Mucosa of rectum (tissue), 2 donors: ENCODE results near the gene PITX2.

Experiments
- H3K27ac ChIP-seq, 2 donors: one replicate each; pipeline ENCODE4 v1.7.0; 2013; ENCODE audit warnings: inconsistent platforms in 2 of 2, low read depth in 2 of 2, low read length in 2 of 2
- H3K27me3 ChIP-seq, 2 donors: one replicate each; pipeline ENCODE4 v1.7.0; 2013; ENCODE audit warnings: low read length in 2 of 2; ENCODE audit not compliant: control insufficient read depth in 2 of 2, insufficient read depth in 2 of 2
- H3K36me3 ChIP-seq, 2 donors: one replicate each; pipeline ENCODE4 v1.7.0; 2013; ENCODE audit warnings: low read length in 2 of 2; ENCODE audit not compliant: control insufficient read depth in 2 of 2, insufficient read depth in 2 of 2
- H3K4me1 ChIP-seq, 2 donors: one replicate each; pipeline ENCODE4 v1.7.0; 2013; ENCODE audit warnings: low read length in 2 of 2, mild to moderate bottlenecking in 1 of 2; ENCODE audit not compliant: control insufficient read depth in 2 of 2, insufficient read depth in 2 of 2
- H3K4me3 ChIP-seq, 2 donors: one replicate each; pipeline ENCODE4 v1.7.0; 2013; ENCODE audit warnings: low read length in 2 of 2
- H3K9ac ChIP-seq, 2 donors: one replicate each; pipeline ENCODE4 v1.7.0; 2013; ENCODE audit warnings: low read length in 2 of 2, low read depth in 1 of 2, mild to moderate bottlenecking in 1 of 2
- H3K9me3 ChIP-seq, 2 donors: one replicate each; pipeline ENCODE4 v1.7.0; 2013; ENCODE audit warnings: low read length in 2 of 2; ENCODE audit not compliant: control insufficient read depth in 2 of 2
- donor health status: healthy.
- donor health status: Normal muscosa, but diverticular disease.

Gene PITX2

GRCh38 chr4:110630688-110631402 is 8.0 kb upstream of the PITX2 start:
- Histone ChIP-seq H3K36me3 (no peaks in the 10 kb centered on the region), H3K9me3 (peaks cover 0 to 2% of the 10 kb centered on the region in 2 donors), H3K9ac (no peak overlapping the region), H3K27ac (no peak overlapping the region), H3K4me1 (peaks cover 8 to 18% of the 10 kb centered on the region in 2 donors), H3K4me3 (peak overlapping the region in 1 of 2 donors; percentile 13), H3K27me3 (peaks cover 93 to 96% of the 10 kb centered on the region in 2 donors)

GRCh38 chr4:110629780-110630687 is 7.2 kb upstream of the PITX2 start:
- Histone ChIP-seq H3K27me3 (peaks cover 92 to 96% of the 10 kb centered on the region in 2 donors), H3K36me3 (no peaks in the 10 kb centered on the region), H3K4me3 (peak overlapping the region in 1 of 2 donors; percentile 13), H3K4me1 (peaks cover 8 to 18% of the 10 kb centered on the region in 2 donors), H3K9ac (no peak overlapping the region), H3K9me3 (peaks cover 0 to 2% of the 10 kb centered on the region in 2 donors), H3K27ac (no peak overlapping the region)

- H3K4me1 ChIP-seq, result peaks cover 8 to 18% of the 10 kb centered on the region in 2 donors
- H3K9ac ChIP-seq, result no peak overlapping the region
- H3K4me3 ChIP-seq, result no peak overlapping the region
- no peak overlapping the region for H3K27ac ChIP-seq
- H3K27me3 ChIP-seq, result peaks cover 91 to 96% of the 10 kb centered on the region in 2 donors
- no peaks in the 10 kb centered on the region for H3K36me3 ChIP-seq
- H3K9me3 ChIP-seq, result peaks cover 0 to 2% of the 10 kb centered on the region in 2 donors
Measured at GRCh38 chr4:110629214-110629754, 6.4 kb upstream of the PITX2 start.

GRCh38 chr4:110628663-110629213 is 5.9 kb upstream of the PITX2 start:
- Histone ChIP-seq H3K9me3 (peaks cover 0 to 2% of the 10 kb centered on the region in 2 donors), H3K9ac (no peak overlapping the region), H3K27ac (no peak overlapping the region), H3K27me3 (peaks cover 91 to 96% of the 10 kb centered on the region in 2 donors), H3K36me3 (no peaks in the 10 kb centered on the region), H3K4me3 (no peak overlapping the region), H3K4me1 (peaks cover 8 to 18% of the 10 kb centered on the region in 2 donors)

GRCh38 chr4:110627977-110628662 is 5.2 kb upstream of the PITX2 start:
- Histone ChIP-seq H3K9me3 (peaks cover 0 to 2% of the 10 kb centered on the region in 2 donors), H3K4me1 (peaks cover 8 to 22% of the 10 kb centered on the region in 2 donors), H3K4me3 (no peak overlapping the region), H3K9ac (no peak overlapping the region), H3K27me3 (peaks cover 91 to 96% of the 10 kb centered on the region in 2 donors), H3K27ac (no peak overlapping the region), H3K36me3 (no peaks in the 10 kb centered on the region)

- Histone ChIP-seq H3K36me3 (no peaks in the 10 kb centered on the region), H3K27me3 (peaks cover 93 to 94% of the 10 kb centered on the region in 2 donors), H3K9ac (no peak overlapping the region), H3K4me3 (no peak overlapping the region), H3K27ac (no peak overlapping the region), H3K9me3 (peaks cover 0 to 2% of the 10 kb centered on the region in 2 donors), H3K4me1 (peaks cover 9 to 22% of the 10 kb centered on the region in 2 donors)
Measured at GRCh38 chr4:110626532-110627153, 3.8 kb upstream of the PITX2 start.

- no peak overlapping the region for H3K9ac ChIP-seq
- no peak overlapping the region for H3K4me3 ChIP-seq
- peaks cover 93 to 95% of the 10 kb centered on the region in 2 donors for H3K27me3 ChIP-seq
- no peak overlapping the region for H3K27ac ChIP-seq
- peaks cover 18 to 25% of the 10 kb centered on the region in 2 donors for H3K4me1 ChIP-seq
- peaks cover 0 to 2% of the 10 kb centered on the region in 2 donors for H3K9me3 ChIP-seq
- H3K36me3 ChIP-seq, result no peaks in the 10 kb centered on the region
Measured at GRCh38 chr4:110625576-110626257, 2.8 kb upstream of the PITX2 start.

- Histone ChIP-seq H3K27ac (no peak overlapping the region), H3K9me3 (peaks cover 0 to 2% of the 10 kb centered on the region in 2 donors), H3K9ac (no peak overlapping the region), H3K27me3 (peaks cover 93 to 94% of the 10 kb centered on the region in 2 donors), H3K4me3 (no peak overlapping the region), H3K36me3 (no peaks in the 10 kb centered on the region), H3K4me1 (peaks cover 19 to 31% of the 10 kb centered on the region in 2 donors)
Measured at GRCh38 chr4:110624904-110625494, 2.1 kb upstream of the PITX2 start.
